Breast epithelium (tissue), 3 donors: Measurements from ENCODE around the gene DKK3.

Experiments used
- POLR2A ChIP-seq: fragments of 450-650 bp; IDR thresholded peaks from one replicate; pipeline ENCODE4 v1.6.1; 2016; ENCODE audit warnings: antibody characterized with exemption, mild to moderate bottlenecking, moderate library complexity
- POLR2AphosphoS5 ChIP-seq, 3 donors: sonication (generic); formaldehyde crosslinking; IDR thresholded peaks; one replicate each; pipeline ENCODE4 v1.6.1; 2017; ENCODE audit warnings: antibody characterized with exemption in 3 of 3
- TF ChIP-seq, protein P1 (sequence below), 3 donors: fragments of 450-650 bp; IDR thresholded peaks; one replicate each; pipeline ENCODE4 v1.5.1; 2016 to 2017; ENCODE audit warnings: antibody characterized with exemption in 3 of 3, mild to moderate bottlenecking in 3 of 3, moderate library complexity in 3 of 3

GRCh38 chr11:11972730-11973341 is 35.6 kb downstream of the DKK3 start:
- TF ChIP-seq POLR2A, result no peak
- TF ChIP-seq, protein P1, sequence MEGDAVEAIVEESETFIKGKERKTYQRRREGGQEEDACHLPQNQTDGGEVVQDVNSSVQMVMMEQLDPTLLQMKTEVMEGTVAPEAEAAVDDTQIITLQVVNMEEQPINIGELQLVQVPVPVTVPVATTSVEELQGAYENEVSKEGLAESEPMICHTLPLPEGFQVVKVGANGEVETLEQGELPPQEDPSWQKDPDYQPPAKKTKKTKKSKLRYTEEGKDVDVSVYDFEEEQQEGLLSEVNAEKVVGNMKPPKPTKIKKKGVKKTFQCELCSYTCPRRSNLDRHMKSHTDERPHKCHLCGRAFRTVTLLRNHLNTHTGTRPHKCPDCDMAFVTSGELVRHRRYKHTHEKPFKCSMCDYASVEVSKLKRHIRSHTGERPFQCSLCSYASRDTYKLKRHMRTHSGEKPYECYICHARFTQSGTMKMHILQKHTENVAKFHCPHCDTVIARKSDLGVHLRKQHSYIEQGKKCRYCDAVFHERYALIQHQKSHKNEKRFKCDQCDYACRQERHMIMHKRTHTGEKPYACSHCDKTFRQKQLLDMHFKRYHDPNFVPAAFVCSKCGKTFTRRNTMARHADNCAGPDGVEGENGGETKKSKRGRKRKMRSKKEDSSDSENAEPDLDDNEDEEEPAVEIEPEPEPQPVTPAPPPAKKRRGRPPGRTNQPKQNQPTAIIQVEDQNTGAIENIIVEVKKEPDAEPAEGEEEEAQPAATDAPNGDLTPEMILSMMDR (IDR thresholded peaks at IDR 0.05), result no peak
- no peak for TF ChIP-seq POLR2AphosphoS5 (IDR thresholded peaks at IDR 0.05)
